ENCODE measurements around the gene PROX1. TPM values are rescaled to one million over a fixed set of nuclear protein-coding genes. Genes with fewer than 3 reads are reported as not detected.

Gene PROX1
- total RNA-seq (2014; rRNA removed; shearing (Covaris generic)) = 0.14 and 0.21 TPM in 2 replicates

GRCh38 chr1:213987927-213988506 lies at the start of gene PROX1:
TSS of gene PROX1 (plus strand) at chr1:213987973. CDS start at chr1:213996536, 8,563 bp downstream.
- peak; percentile 92 for DNase-seq (ENCODE audit: low spot score)

GRCh38 chr1:213938776-213939175 lies 49.0 kb upstream of the PROX1 start:
- DNase-seq (ENCODE audit: low spot score) = no peak

- DNase-seq (ENCODE audit: low spot score) = no peak
Measured at GRCh38 chr1:213939888-213940287, 47.9 kb upstream of the PROX1 start.

- no peak for DNase-seq (ENCODE audit: low spot score)
Measured at GRCh38 chr1:213940947-213941346, 46.8 kb upstream of the PROX1 start.

- DNase-seq (ENCODE audit: low spot score) = no peak
Measured at GRCh38 chr1:213942061-213942460, 45.7 kb upstream of the PROX1 start.

- DNase-seq (ENCODE audit: low spot score) = no peak
Measured at GRCh38 chr1:213947200-213947801, 40.5 kb upstream of the PROX1 start.

- DNase-seq (ENCODE audit: low spot score) = no peak
Measured at GRCh38 chr1:213951876-213952275, 35.9 kb upstream of the PROX1 start.

GRCh38 chr1:213953806-213954205 lies 34.0 kb upstream of the PROX1 start:
- no peak for DNase-seq (ENCODE audit: low spot score)

GRCh38 chr1:213956295-213956770 lies 31.4 kb upstream of the PROX1 start:
- no peak for DNase-seq (ENCODE audit: low spot score)

- no peak for DNase-seq (ENCODE audit: low spot score)
Measured at GRCh38 chr1:213958346-213958745, 29.4 kb upstream of the PROX1 start.

- no peak for DNase-seq (ENCODE audit: low spot score)
Measured at GRCh38 chr1:213960963-213961362, 26.8 kb upstream of the PROX1 start.

- no peak for DNase-seq (ENCODE audit: low spot score)
Measured at GRCh38 chr1:213962508-213962907, 25.3 kb upstream of the PROX1 start.

- DNase-seq (ENCODE audit: low spot score) = no peak
Measured at GRCh38 chr1:213966122-213966521, 21.7 kb upstream of the PROX1 start.

GRCh38 chr1:213968146-213968825 lies 19.5 kb upstream of the PROX1 start:
- DNase-seq (ENCODE audit: low spot score) = no peak

- no peak for DNase-seq (ENCODE audit: low spot score)
Measured at GRCh38 chr1:213969958-213970555, 17.7 kb upstream of the PROX1 start.

GRCh38 chr1:213972141-213972540 lies 15.6 kb upstream of the PROX1 start:
- DNase-seq (ENCODE audit: low spot score) = no peak

- no peak for DNase-seq (ENCODE audit: low spot score)
Measured at GRCh38 chr1:213973129-213973528, 14.6 kb upstream of the PROX1 start.

GRCh38 chr1:213976665-213977485 lies 10.9 kb upstream of the PROX1 start:
- DNase-seq (ENCODE audit: low spot score) = no peak

GRCh38 chr1:213977486-213977842 lies 10.3 kb upstream of the PROX1 start:
- DNase-seq (ENCODE audit: low spot score) = no peak

GRCh38 chr1:213977909-213978308 lies 9.9 kb upstream of the PROX1 start:
- DNase-seq (ENCODE audit: low spot score) = no peak

GRCh38 chr1:213979751-213980586 lies 7.8 kb upstream of the PROX1 start:
- DNase-seq (ENCODE audit: low spot score) = no peak

Measured in H4 (cell line).